H1 (cell line): Measurements from ENCODE around the gene TMEM9B. TPM values are rescaled to one million over a fixed set of nuclear protein-coding genes. Genes with fewer than 3 reads are reported as not detected.

Source experiments
- SIX5 ChIP-seq: IDR thresholded peaks from 2 replicates; pipeline ENCODE4 v1.6.1; 2011; ENCODE audit warnings: mild to moderate bottlenecking, low read depth, low read length
- polyA plus RNA-seq, 7 experiments: library from polyadenylated mRNA; depleted of rRNA in 3 of 7; stranded (reverse) in 5 of 7; unstranded in 2 of 7; fragments of >200 nt in 5 of 7; fragments of 200-250 nt in 2 of 7; gene quantifications; 1 replicate in 5 of 7; 2 replicates in 1 of 7; 4 replicates in 1 of 7; pipeline versions ENCODE4 v1.2.1 to v1.2.3, GENCODE V29; 2011 to 2013; ENCODE audit warnings: missing spikeins in 2 of 7, mixed read lengths in 2 of 7
- total RNA-seq: library from RNA; stranded (reverse); fragmentation: NEBNext Ultra II Directional; extraction: Animal tissue kit (Norgen Biotek cat#: 25700); gene quantifications from 2 replicates; pipeline ENCODE4 v1.2.1, GENCODE V29; 2021
- TF ChIP-seq, protein P1 (sequence below): fragments of 300-600 bp; sonication (generic); IDR thresholded peaks from 2 replicates; pipeline ENCODE4 v1.7.1; 2012; ENCODE audit warnings: low read length, moderate library complexity, mild to moderate bottlenecking, inconsistent platforms; ENCODE audit not compliant: insufficient replicate concordance

The TMEM9B gene
- total and polyA plus RNA-seq, 2 of the 8 experiments (the other 6 are each of a cell fraction or from before 2014, with no cell fraction given), result 8.3 to 9.4 TPM

GRCh38 chr11:8910649-8911026 lies 53.6 kb downstream of the TMEM9B start (continued):
- TF ChIP-seq, protein P1, sequence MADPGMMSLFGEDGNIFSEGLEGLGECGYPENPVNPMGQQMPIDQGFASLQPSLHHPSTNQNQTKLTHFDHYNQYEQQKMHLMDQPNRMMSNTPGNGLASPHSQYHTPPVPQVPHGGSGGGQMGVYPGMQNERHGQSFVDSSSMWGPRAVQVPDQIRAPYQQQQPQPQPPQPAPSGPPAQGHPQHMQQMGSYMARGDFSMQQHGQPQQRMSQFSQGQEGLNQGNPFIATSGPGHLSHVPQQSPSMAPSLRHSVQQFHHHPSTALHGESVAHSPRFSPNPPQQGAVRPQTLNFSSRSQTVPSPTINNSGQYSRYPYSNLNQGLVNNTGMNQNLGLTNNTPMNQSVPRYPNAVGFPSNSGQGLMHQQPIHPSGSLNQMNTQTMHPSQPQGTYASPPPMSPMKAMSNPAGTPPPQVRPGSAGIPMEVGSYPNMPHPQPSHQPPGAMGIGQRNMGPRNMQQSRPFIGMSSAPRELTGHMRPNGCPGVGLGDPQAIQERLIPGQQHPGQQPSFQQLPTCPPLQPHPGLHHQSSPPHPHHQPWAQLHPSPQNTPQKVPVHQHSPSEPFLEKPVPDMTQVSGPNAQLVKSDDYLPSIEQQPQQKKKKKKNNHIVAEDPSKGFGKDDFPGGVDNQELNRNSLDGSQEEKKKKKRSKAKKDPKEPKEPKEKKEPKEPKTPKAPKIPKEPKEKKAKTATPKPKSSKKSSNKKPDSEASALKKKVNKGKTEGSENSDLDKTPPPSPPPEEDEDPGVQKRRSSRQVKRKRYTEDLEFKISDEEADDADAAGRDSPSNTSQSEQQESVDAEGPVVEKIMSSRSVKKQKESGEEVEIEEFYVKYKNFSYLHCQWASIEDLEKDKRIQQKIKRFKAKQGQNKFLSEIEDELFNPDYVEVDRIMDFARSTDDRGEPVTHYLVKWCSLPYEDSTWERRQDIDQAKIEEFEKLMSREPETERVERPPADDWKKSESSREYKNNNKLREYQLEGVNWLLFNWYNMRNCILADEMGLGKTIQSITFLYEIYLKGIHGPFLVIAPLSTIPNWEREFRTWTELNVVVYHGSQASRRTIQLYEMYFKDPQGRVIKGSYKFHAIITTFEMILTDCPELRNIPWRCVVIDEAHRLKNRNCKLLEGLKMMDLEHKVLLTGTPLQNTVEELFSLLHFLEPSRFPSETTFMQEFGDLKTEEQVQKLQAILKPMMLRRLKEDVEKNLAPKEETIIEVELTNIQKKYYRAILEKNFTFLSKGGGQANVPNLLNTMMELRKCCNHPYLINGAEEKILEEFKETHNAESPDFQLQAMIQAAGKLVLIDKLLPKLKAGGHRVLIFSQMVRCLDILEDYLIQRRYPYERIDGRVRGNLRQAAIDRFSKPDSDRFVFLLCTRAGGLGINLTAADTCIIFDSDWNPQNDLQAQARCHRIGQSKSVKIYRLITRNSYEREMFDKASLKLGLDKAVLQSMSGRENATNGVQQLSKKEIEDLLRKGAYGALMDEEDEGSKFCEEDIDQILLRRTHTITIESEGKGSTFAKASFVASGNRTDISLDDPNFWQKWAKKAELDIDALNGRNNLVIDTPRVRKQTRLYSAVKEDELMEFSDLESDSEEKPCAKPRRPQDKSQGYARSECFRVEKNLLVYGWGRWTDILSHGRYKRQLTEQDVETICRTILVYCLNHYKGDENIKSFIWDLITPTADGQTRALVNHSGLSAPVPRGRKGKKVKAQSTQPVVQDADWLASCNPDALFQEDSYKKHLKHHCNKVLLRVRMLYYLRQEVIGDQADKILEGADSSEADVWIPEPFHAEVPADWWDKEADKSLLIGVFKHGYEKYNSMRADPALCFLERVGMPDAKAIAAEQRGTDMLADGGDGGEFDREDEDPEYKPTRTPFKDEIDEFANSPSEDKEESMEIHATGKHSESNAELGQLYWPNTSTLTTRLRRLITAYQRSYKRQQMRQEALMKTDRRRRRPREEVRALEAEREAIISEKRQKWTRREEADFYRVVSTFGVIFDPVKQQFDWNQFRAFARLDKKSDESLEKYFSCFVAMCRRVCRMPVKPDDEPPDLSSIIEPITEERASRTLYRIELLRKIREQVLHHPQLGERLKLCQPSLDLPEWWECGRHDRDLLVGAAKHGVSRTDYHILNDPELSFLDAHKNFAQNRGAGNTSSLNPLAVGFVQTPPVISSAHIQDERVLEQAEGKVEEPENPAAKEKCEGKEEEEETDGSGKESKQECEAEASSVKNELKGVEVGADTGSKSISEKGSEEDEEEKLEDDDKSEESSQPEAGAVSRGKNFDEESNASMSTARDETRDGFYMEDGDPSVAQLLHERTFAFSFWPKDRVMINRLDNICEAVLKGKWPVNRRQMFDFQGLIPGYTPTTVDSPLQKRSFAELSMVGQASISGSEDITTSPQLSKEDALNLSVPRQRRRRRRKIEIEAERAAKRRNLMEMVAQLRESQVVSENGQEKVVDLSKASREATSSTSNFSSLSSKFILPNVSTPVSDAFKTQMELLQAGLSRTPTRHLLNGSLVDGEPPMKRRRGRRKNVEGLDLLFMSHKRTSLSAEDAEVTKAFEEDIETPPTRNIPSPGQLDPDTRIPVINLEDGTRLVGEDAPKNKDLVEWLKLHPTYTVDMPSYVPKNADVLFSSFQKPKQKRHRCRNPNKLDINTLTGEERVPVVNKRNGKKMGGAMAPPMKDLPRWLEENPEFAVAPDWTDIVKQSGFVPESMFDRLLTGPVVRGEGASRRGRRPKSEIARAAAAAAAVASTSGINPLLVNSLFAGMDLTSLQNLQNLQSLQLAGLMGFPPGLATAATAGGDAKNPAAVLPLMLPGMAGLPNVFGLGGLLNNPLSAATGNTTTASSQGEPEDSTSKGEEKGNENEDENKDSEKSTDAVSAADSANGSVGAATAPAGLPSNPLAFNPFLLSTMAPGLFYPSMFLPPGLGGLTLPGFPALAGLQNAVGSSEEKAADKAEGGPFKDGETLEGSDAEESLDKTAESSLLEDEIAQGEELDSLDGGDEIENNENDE, result no peak
- TF ChIP-seq SIX5, result no peak
- TF ChIP-seq, all 59 proteins: peak for 0
